C4-2B (cell line): Measurements from ENCODE around the gene MEIS2.

Source experiments
- ZFX ChIP-seq: fragments of 450-650 bp; IDR thresholded peaks from 2 replicates; pipeline ENCODE4 v1.6.1; 2017
- TF ChIP-seq, protein P1 (sequence below): fragments of 450-650 bp; conservative IDR thresholded peaks from 2 replicates; pipeline ENCODE4 v1.5.1; 2017; ENCODE audit warnings: mild to moderate bottlenecking

DNA sequence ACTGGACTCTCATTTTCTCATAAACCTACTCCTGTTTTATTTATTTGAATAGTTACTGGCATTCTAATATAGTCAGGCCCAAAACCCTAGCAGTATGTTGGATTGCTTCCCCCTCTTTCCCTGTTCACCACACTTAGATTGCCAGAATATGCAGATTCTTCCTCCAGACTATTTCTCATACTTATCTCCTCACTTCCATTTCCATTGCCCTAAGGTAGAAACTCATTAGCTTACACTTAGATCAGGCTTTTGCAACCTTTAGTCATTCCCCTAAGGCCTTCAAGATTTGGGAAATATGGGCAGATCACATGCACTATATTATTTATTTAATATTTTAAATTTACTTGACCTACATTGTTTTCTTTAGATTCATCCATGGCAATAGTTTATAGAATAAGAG, 98.9 kb downstream of the MEIS2 start:
- TF ChIP-seq, protein P1, sequence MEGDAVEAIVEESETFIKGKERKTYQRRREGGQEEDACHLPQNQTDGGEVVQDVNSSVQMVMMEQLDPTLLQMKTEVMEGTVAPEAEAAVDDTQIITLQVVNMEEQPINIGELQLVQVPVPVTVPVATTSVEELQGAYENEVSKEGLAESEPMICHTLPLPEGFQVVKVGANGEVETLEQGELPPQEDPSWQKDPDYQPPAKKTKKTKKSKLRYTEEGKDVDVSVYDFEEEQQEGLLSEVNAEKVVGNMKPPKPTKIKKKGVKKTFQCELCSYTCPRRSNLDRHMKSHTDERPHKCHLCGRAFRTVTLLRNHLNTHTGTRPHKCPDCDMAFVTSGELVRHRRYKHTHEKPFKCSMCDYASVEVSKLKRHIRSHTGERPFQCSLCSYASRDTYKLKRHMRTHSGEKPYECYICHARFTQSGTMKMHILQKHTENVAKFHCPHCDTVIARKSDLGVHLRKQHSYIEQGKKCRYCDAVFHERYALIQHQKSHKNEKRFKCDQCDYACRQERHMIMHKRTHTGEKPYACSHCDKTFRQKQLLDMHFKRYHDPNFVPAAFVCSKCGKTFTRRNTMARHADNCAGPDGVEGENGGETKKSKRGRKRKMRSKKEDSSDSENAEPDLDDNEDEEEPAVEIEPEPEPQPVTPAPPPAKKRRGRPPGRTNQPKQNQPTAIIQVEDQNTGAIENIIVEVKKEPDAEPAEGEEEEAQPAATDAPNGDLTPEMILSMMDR: no peak
- no peak for TF ChIP-seq ZFX
